ENCODE measurements around the gene CCT7. TPM values are rescaled to one million over a fixed set of nuclear protein-coding genes. Genes with fewer than 3 reads are reported as not detected.

Gene CCT7
- total RNA-seq, 1 experiment from 2014 or later = 482 TPM

- no peak for TF ChIP-seq ARID4B (CRISPR knock-in tag; IDR thresholded peaks at IDR 0.05; ENCODE audit: borderline replicate concordance)
- TF ChIP-seq PREB (CRISPR knock-in tag; IDR thresholded peaks at IDR 0.05; ENCODE audit: borderline replicate concordance) = no peak
- TF ChIP-seq GTF2I (CRISPR knock-in tag; conservative IDR thresholded peaks at IDR 0.05) = no peak
Measured at GRCh38 chr2:73286134-73286655, 52.1 kb downstream of the CCT7 start (continued).

GRCh38 chr2:73289304-73289703, 55.2 kb downstream of the CCT7 start:
- CTCF ChIA-PET = interaction anchor here (0.6 to 4.4 kb wide), 10 partner anchors 11 to 112 kb away, joined by 3 to 37 read pairs (median 8); partner anchors contain the start of genes CCT7, PRADC1 and SMYD5
- Mint-ChIP-seq H3K4me1 (peaks cover 12% of the 10 kb centered on the region), H3K27me3 (ENCODE audit: low read depth) (peaks cover 93% of the 10 kb centered on the region), H3K9me3 (no peaks in the 10 kb centered on the region), H3K36me3 (no peaks in the 10 kb centered on the region), H3K4me3 (no peak overlapping the region), H3K27ac (no peak overlapping the region)
- DNase-seq (ENCODE audit: low spot score) (no peak), ATAC-seq (no peak)
- TF ChIP-seq SMAD3 (CRISPR knock-in tag; IDR thresholded peaks at IDR 0.05; ENCODE audit: borderline replicate concordance) (no peak), FOXP4 (CRISPR knock-in tag; IDR thresholded peaks at IDR 0.05) (no peak)
- POLR2A ChIA-PET = no interaction called here

- DNase-seq (ENCODE audit: low spot score) = peak; percentile 61
- H3K27me3 Mint-ChIP-seq (ENCODE audit: low read depth) = peaks cover 99% of the 10 kb centered on the region
- no peak for TF ChIP-seq ZBTB43 (CRISPR knock-in tag; IDR thresholded peaks at IDR 0.05)
- TF ChIP-seq E2F4 (CRISPR knock-in tag; IDR thresholded peaks at IDR 0.05; ENCODE audit: borderline replicate concordance, low read depth) = no peak
- no peak for TF ChIP-seq JUN (CRISPR knock-in tag; IDR thresholded peaks at IDR 0.05)
- TF ChIP-seq NFATC4 (CRISPR knock-in tag; IDR thresholded peaks at IDR 0.05) = no peak
- no peak for TF ChIP-seq TEAD4 (CRISPR knock-in tag; IDR thresholded peaks at IDR 0.05)
- TF ChIP-seq ATF3 (CRISPR knock-in tag; conservative IDR thresholded peaks at IDR 0.05) = no peak
- TF ChIP-seq IRF2 (CRISPR knock-in tag; IDR thresholded peaks at IDR 0.05; ENCODE audit: borderline replicate concordance, low read depth) = no peak
- TF ChIP-seq JAZF1 (CRISPR knock-in tag; IDR thresholded peaks at IDR 0.05) = no peak
- no peak for TF ChIP-seq MYBL2 (CRISPR knock-in tag; IDR thresholded peaks at IDR 0.05)
- TF ChIP-seq CREB1 (CRISPR knock-in tag; IDR thresholded peaks at IDR 0.05) = no peak
- no peak for TF ChIP-seq ZNF425 (CRISPR knock-in tag; conservative IDR thresholded peaks at IDR 0.05)
- TF ChIP-seq E2F5 (CRISPR knock-in tag; IDR thresholded peaks at IDR 0.05) = no peak
Measured at GRCh38 chr2:73290049-73290839, 56.1 kb downstream of the CCT7 start.

More at GRCh38 chr2:73290049-73290839, 56.1 kb downstream of the CCT7 start:
- ChIA-PET CTCF (interaction anchor here (0.5 to 4.4 kb wide), 16 partner anchors 8 to 261 kb away, joined by 3 to 37 read pairs (median 6); partner anchors contain the start of genes ALMS1, CCT7, PRADC1 and SMYD5), POLR2A (interaction anchor here (0.6 kb wide), 1 partner anchor 7 kb away, joined by 3 read pairs; no protein-coding TSS in a partner anchor)
- no peaks in the 10 kb centered on the region for H3K36me3 Mint-ChIP-seq
- no peaks in the 10 kb centered on the region for H3K9me3 Mint-ChIP-seq
- H3K27ac Mint-ChIP-seq = no peak overlapping the region
- H3K4me3 Mint-ChIP-seq = peak overlapping the region; percentile 68; the same call in 1 of the 2 replicates
- ATAC-seq = peak; percentile 6; the same call in 1 of the 2 replicates
- H3K4me1 Mint-ChIP-seq = peaks cover 8% of the 10 kb centered on the region

Data from WTC11 (cell line).